OCI-LY1 (cell line): ENCODE data around the gene ABCC6.

Source experiments
- CTCF ChIP-seq: fragments of 200-600 bp; sonication (generic), shearing (Covaris generic); IDR thresholded peaks from 2 replicates; pipeline ENCODE4 v1.5.1; 2017; ENCODE audit warnings: mild to moderate bottlenecking, antibody characterized with exemption, low read length, moderate library complexity, mixed read lengths
- EZH2 ChIP-seq: fragments of 200-600 bp; sonication (generic), shearing (Covaris generic); IDR thresholded peaks from 2 replicates; pipeline ENCODE4 v1.8.0; 2017; ENCODE audit warnings: borderline replicate concordance, mixed run types, mild to moderate bottlenecking, antibody characterized with exemption, low read length, moderate library complexity, mixed read lengths

- TF ChIP-seq CTCF (no peak), EZH2 (no peak)
These were observed 82.2 kb downstream of the ABCC6 start for GRCh38 chr16:16141141-16141540.
